Body of pancreas (tissue), 4 donors: ENCODE data around the gene KIF6. TPM values are rescaled to one million over a fixed set of nuclear protein-coding genes. Genes with fewer than 3 reads are reported as not detected.

Experiments
- ATAC-seq: fragments of 150-250 bp; one replicate; pipeline ENCODE4 v1.9.1; 2016
- DNase-seq, 4 donors: peaks; one replicate each; pipeline ENCODE4 v3.0.0-alpha.2; 2019
- H3K27ac ChIP-seq, 4 donors: fragments of 200-600 bp; sonication (generic); 1 replicate in 3 of 4; 2 replicates in 1 of 4; pipeline versions ENCODE4 v1.5.1 to v1.6.1; 2016 to 2019; ENCODE audit warnings: mild to moderate bottlenecking in 1 of 4, mixed read lengths in 1 of 4, moderate library complexity in 1 of 4
- H3K27me3 ChIP-seq, 2 donors: fragments of 200-600 bp; sonication (generic); one replicate each; pipeline ENCODE4 v1.6.0; 2016; ENCODE audit warnings: mild to moderate bottlenecking in 1 of 2
- H3K36me3 ChIP-seq, 2 donors: fragments of 200-600 bp; sonication (generic); replicated peaks in 1 of 2; 2 replicates each; pipeline ENCODE4 v1.5.1; 2016; ENCODE audit warnings: low read depth in 2 of 2; ENCODE audit not compliant: insufficient read depth in 1 of 2
- H3K4me1 ChIP-seq: fragments of 200-600 bp; sonication (generic); one replicate; pipeline ENCODE4 v1.6.0; 2016
- H3K4me3 ChIP-seq, 2 donors: fragments of 200-600 bp; sonication (generic); 1 replicate in 1 of 2; 2 replicates in 1 of 2; pipeline ENCODE4 v1.5.1; 2016 to 2019
- H3K9me3 ChIP-seq, 3 donors: fragments of 200-600 bp; sonication (generic); 1 replicate in 2 of 3; 2 replicates in 1 of 3; pipeline ENCODE4 v1.5.1; 2016
- CTCF ChIP-seq, 7 experiments: fragments of 450-650 bp in 4 of 7; fragments of 200-600 bp in 3 of 7; sonication (generic) in 3 of 7; IDR thresholded peaks; one replicate each; pipeline ENCODE4 v1.5.1; 2016 to 2019; ENCODE audit warnings: antibody characterized with exemption in 7 of 7
- POLR2A ChIP-seq, 3 donors: fragments of 450-650 bp; IDR thresholded peaks; one replicate each; pipeline ENCODE4 v1.6.1; 2016; ENCODE audit warnings: antibody characterized with exemption in 3 of 3, mild to moderate bottlenecking in 2 of 3
- WGBS, 2 donors: methylation state at CpG; one replicate each; pipeline ENCODE4 v1.1.5; 2017; 5-methylcytosine and 5-hydroxymethylcytosine counted together
- intact Hi-C: fragments of 100-400 bp; cut with DNase I; formaldehyde crosslinking; loops from one replicate; pipeline ENCODE4 v1.15.1; 2023
- total RNA-seq, 2 donors: library from RNA; depleted of rRNA; stranded (reverse); fragments of >200 nt; gene quantifications; one replicate each; pipeline ENCODE4 v1.1.0, GENCODE V29; 2016

Gene KIF6
- total RNA-seq, 2 donors from 2014 or later: not detected

- no peaks in the 10 kb centered on the region for H3K27me3 ChIP-seq
- no peaks in the 10 kb centered on the region for H3K4me1 ChIP-seq
- H3K36me3 ChIP-seq: no peaks in the 10 kb centered on the region
- H3K27ac ChIP-seq: no peak overlapping the region
- ATAC-seq (no peak), DNase-seq (no peak)
- no peaks in the 10 kb centered on the region for H3K9me3 ChIP-seq
- no peak for TF ChIP-seq POLR2A (IDR thresholded peaks at IDR 0.05)
- TF ChIP-seq CTCF (IDR thresholded peaks at IDR 0.05): no peak
- H3K4me3 ChIP-seq: no peak overlapping the region
- 77 to 78% methylated on average over 6 of the region's 6 CpGs for WGBS, 2 donors
- intact Hi-C loops: no loop called here
These were observed 299.7 kb downstream of the KIF6 start for GRCh38 chr6:39425346-39426072.

- TF ChIP-seq POLR2A (IDR thresholded peaks at IDR 0.05) (no peak), CTCF (IDR thresholded peaks at IDR 0.05) (no peak)
- ATAC-seq (no peak), DNase-seq (no peak)
- H3K36me3 ChIP-seq: no peaks in the 10 kb centered on the region
- H3K4me3 ChIP-seq: no peak overlapping the region
- no peaks in the 10 kb centered on the region for H3K4me1 ChIP-seq
- no peak overlapping the region for H3K27ac ChIP-seq
- H3K27me3 ChIP-seq: no peaks in the 10 kb centered on the region
- 85 to 90% methylated on average over 3 of the region's 3 CpGs for WGBS, 2 donors
- intact Hi-C loops: no loop called here
- no peaks in the 10 kb centered on the region for H3K9me3 ChIP-seq
These were observed 300.4 kb downstream of the KIF6 start for GRCh38 chr6:39424831-39425230.

GRCh38 chr6:39422238-39422637, 303.0 kb downstream of the KIF6 start:
- no peaks in the 10 kb centered on the region for H3K36me3 ChIP-seq
- DNase-seq (no peak), ATAC-seq (peak; percentile 24)
- intact Hi-C loops: no loop called here
- H3K27ac ChIP-seq: peak overlapping the region in 1 of 4 donors; percentile 20
- WGBS, 2 donors: 69% methylated on average over 6 of the region's 6 CpGs
- H3K9me3 ChIP-seq: no peaks in the 10 kb centered on the region
- H3K4me1 ChIP-seq: no peaks in the 10 kb centered on the region
- H3K27me3 ChIP-seq: no peaks in the 10 kb centered on the region
- TF ChIP-seq CTCF (IDR thresholded peaks at IDR 0.05) (no peak), POLR2A (IDR thresholded peaks at IDR 0.05) (no peak)
- H3K4me3 ChIP-seq: no peak overlapping the region

GRCh38 chr6:39421383-39422225, 303.6 kb downstream of the KIF6 start:
- no peak for TF ChIP-seq CTCF (IDR thresholded peaks at IDR 0.05)
- no peak for TF ChIP-seq POLR2A (IDR thresholded peaks at IDR 0.05)
- intact Hi-C loops: no loop called here
- DNase-seq (no peak), ATAC-seq (no peak)
- H3K27ac ChIP-seq: peak overlapping the region in 1 of 4 donors; percentile 20
- H3K9me3 ChIP-seq: no peaks in the 10 kb centered on the region
- no peaks in the 10 kb centered on the region for H3K36me3 ChIP-seq
- no peaks in the 10 kb centered on the region for H3K27me3 ChIP-seq
- no peak overlapping the region for H3K4me3 ChIP-seq
- WGBS, 2 donors: 82 to 84% methylated on average over 11 of the region's 11 CpGs
- H3K4me1 ChIP-seq: no peaks in the 10 kb centered on the region
